ENCODE data around the gene TUBAL3.

The TUBAL3 gene

GRCh38 chr10:5390607-5391205 is 13.9 kb downstream of the TUBAL3 start:
- Histone ChIP-seq H2BK120ac (ENCODE audit: insufficient read depth, low read length, poor library complexity) (no peak overlapping the region), H3K14ac (ENCODE audit: low read length) (no peak overlapping the region), H3K23ac (ENCODE audit: low read length) (no peak overlapping the region), H4K8ac (ENCODE audit: low read depth, low read length) (no peak overlapping the region), H2BK5ac (ENCODE audit: low read depth, low read length, poor library complexity) (no peak overlapping the region), H3K18ac (ENCODE audit: low read length) (no peak overlapping the region), H4K91ac (ENCODE audit: low read depth, low read length) (no peak overlapping the region), H3K79me1 (ENCODE audit: low read length) (no peaks in the 10 kb centered on the region), H4K12ac (ENCODE audit: low read depth, low read length) (no peak overlapping the region), H3K4me3 (ENCODE audit: low read depth, low read length) (no peak overlapping the region), H2AFZ (ENCODE audit: insufficient read depth, low read length, poor library complexity) (no peak overlapping the region), H3K4me2 (ENCODE audit: low read length) (no peak overlapping the region), H3K4ac (ENCODE audit: low read depth, low read length) (no peak overlapping the region), H2BK12ac (ENCODE audit: low read length) (no peak overlapping the region), H3K36me3 (ENCODE audit: control insufficient read depth in 1 of 2, insufficient read depth in 2 of 2, low read length in 2 of 2) (peaks cover 0 to 2% of the 10 kb centered on the region in 2 experiments), H3K79me2 (ENCODE audit: control insufficient read depth, insufficient read depth, low read length, poor library complexity) (no peaks in the 10 kb centered on the region), H2AK5ac (ENCODE audit: low read length) (no peak overlapping the region), H3K27ac (ENCODE audit: low read depth, low read length) (no peak overlapping the region), H3K9me3 (ENCODE audit: insufficient read depth, low read depth, low read length) (peaks cover 13% of the 10 kb centered on the region), H3K27me3 (ENCODE audit: insufficient read depth, low read length) (no peaks in the 10 kb centered on the region), H3K4me1 (ENCODE audit: control insufficient read depth in 1 of 2, insufficient read depth in 2 of 2, low read length in 2 of 2) (no peaks in the 10 kb centered on the region), H3K9ac (ENCODE audit: low read length) (no peak overlapping the region)
- no peak for DNase-seq
- WGBS (ENCODE audit: extremely low coverage, insufficient coverage, insufficient read length): no CpG with 5 or more reads among the region's 1 CpG

- H4K12ac ChIP-seq (ENCODE audit: low read depth, low read length): no peak overlapping the region
- no peak overlapping the region for H2AK5ac ChIP-seq (ENCODE audit: low read length)
- H3K9ac ChIP-seq (ENCODE audit: low read length): no peak overlapping the region
- no CpG with 5 or more reads among the region's 5 CpGs for WGBS (ENCODE audit: extremely low coverage, insufficient coverage, insufficient read length)
- no peak overlapping the region for H3K18ac ChIP-seq (ENCODE audit: low read length)
- H3K9me3 ChIP-seq (ENCODE audit: insufficient read depth, low read depth, low read length): peaks cover 4% of the 10 kb centered on the region
- no peaks in the 10 kb centered on the region for H3K4me1 ChIP-seq (ENCODE audit: control insufficient read depth in 1 of 2, insufficient read depth in 2 of 2, low read length in 2 of 2)
- H4K91ac ChIP-seq (ENCODE audit: low read depth, low read length): no peak overlapping the region
- no peak overlapping the region for H3K4ac ChIP-seq (ENCODE audit: low read depth, low read length)
- H3K4me2 ChIP-seq (ENCODE audit: low read length): no peak overlapping the region
- H2BK5ac ChIP-seq (ENCODE audit: low read depth, low read length, poor library complexity): no peak overlapping the region
- no peak overlapping the region for H2BK120ac ChIP-seq (ENCODE audit: insufficient read depth, low read length, poor library complexity)
- no peak overlapping the region for H2AFZ ChIP-seq (ENCODE audit: insufficient read depth, low read length, poor library complexity)
- no peaks in the 10 kb centered on the region for H3K27me3 ChIP-seq (ENCODE audit: insufficient read depth, low read length)
- H3K23ac ChIP-seq (ENCODE audit: low read length): no peak overlapping the region
- no peak overlapping the region for H2BK12ac ChIP-seq (ENCODE audit: low read length)
- H3K4me3 ChIP-seq (ENCODE audit: low read depth, low read length): no peak overlapping the region
- no peaks in the 10 kb centered on the region for H3K79me1 ChIP-seq (ENCODE audit: low read length)
- no peak overlapping the region for H3K27ac ChIP-seq (ENCODE audit: low read depth, low read length)
- no peak overlapping the region for H4K8ac ChIP-seq (ENCODE audit: low read depth, low read length)
- no peaks in the 10 kb centered on the region for H3K36me3 ChIP-seq (ENCODE audit: control insufficient read depth in 1 of 2, insufficient read depth in 2 of 2, low read length in 2 of 2)
- no peaks in the 10 kb centered on the region for H3K79me2 ChIP-seq (ENCODE audit: control insufficient read depth, insufficient read depth, low read length, poor library complexity)
- no peak overlapping the region for H3K14ac ChIP-seq (ENCODE audit: low read length)
- DNase-seq: no peak
These were observed 17.5 kb downstream of the TUBAL3 start for GRCh38 chr10:5387169-5387568.

GRCh38 chr10:5385224-5385623 is 19.4 kb downstream of the TUBAL3 start:
- DNase-seq: peak in 1 of 2 donors; percentile 21
- Histone ChIP-seq H4K8ac (ENCODE audit: low read depth, low read length) (no peak overlapping the region), H4K91ac (ENCODE audit: low read depth, low read length) (no peak overlapping the region), H3K4me2 (ENCODE audit: low read length) (no peak overlapping the region), H2AFZ (ENCODE audit: insufficient read depth, low read length, poor library complexity) (no peak overlapping the region), H2BK120ac (ENCODE audit: insufficient read depth, low read length, poor library complexity) (no peak overlapping the region), H3K9me3 (ENCODE audit: insufficient read depth, low read depth, low read length) (peaks cover 12% of the 10 kb centered on the region), H3K4ac (ENCODE audit: low read depth, low read length) (no peak overlapping the region), H3K27me3 (ENCODE audit: insufficient read depth, low read length) (no peaks in the 10 kb centered on the region), H3K4me1 (ENCODE audit: control insufficient read depth in 1 of 2, insufficient read depth in 2 of 2, low read length in 2 of 2) (no peaks in the 10 kb centered on the region), H3K79me1 (ENCODE audit: low read length) (no peaks in the 10 kb centered on the region), H3K9ac (ENCODE audit: low read length) (no peak overlapping the region), H3K18ac (ENCODE audit: low read length) (no peak overlapping the region), H2AK5ac (ENCODE audit: low read length) (no peak overlapping the region), H3K36me3 (ENCODE audit: control insufficient read depth in 1 of 2, insufficient read depth in 2 of 2, low read length in 2 of 2) (no peaks in the 10 kb centered on the region), H2BK5ac (ENCODE audit: low read depth, low read length, poor library complexity) (no peak overlapping the region), H3K23ac (ENCODE audit: low read length) (no peak overlapping the region), H3K27ac (ENCODE audit: low read depth, low read length) (no peak overlapping the region), H4K12ac (ENCODE audit: low read depth, low read length) (no peak overlapping the region), H3K79me2 (ENCODE audit: control insufficient read depth, insufficient read depth, low read length, poor library complexity) (no peaks in the 10 kb centered on the region), H2BK12ac (ENCODE audit: low read length) (no peak overlapping the region), H3K14ac (ENCODE audit: low read length) (no peak overlapping the region), H3K4me3 (ENCODE audit: low read depth, low read length) (no peak overlapping the region)
- no CpG with 5 or more reads among the region's 2 CpGs for WGBS (ENCODE audit: extremely low coverage, insufficient coverage, insufficient read length)

- Histone ChIP-seq H3K79me2 (ENCODE audit: control insufficient read depth, insufficient read depth, low read length, poor library complexity) (no peaks in the 10 kb centered on the region), H2BK12ac (ENCODE audit: low read length) (no peak overlapping the region), H3K4me1 (ENCODE audit: control insufficient read depth in 1 of 2, insufficient read depth in 2 of 2, low read length in 2 of 2) (no peaks in the 10 kb centered on the region), H4K91ac (ENCODE audit: low read depth, low read length) (no peak overlapping the region), H3K79me1 (ENCODE audit: low read length) (no peaks in the 10 kb centered on the region), H3K4me3 (ENCODE audit: low read depth, low read length) (peak overlapping the region; percentile 37), H3K9ac (ENCODE audit: low read length) (no peak overlapping the region), H4K12ac (ENCODE audit: low read depth, low read length) (no peak overlapping the region), H2AFZ (ENCODE audit: insufficient read depth, low read length, poor library complexity) (no peak overlapping the region), H2AK5ac (ENCODE audit: low read length) (no peak overlapping the region), H3K14ac (ENCODE audit: low read length) (no peak overlapping the region), H4K8ac (ENCODE audit: low read depth, low read length) (no peak overlapping the region), H2BK120ac (ENCODE audit: insufficient read depth, low read length, poor library complexity) (no peak overlapping the region), H3K4me2 (ENCODE audit: low read length) (no peak overlapping the region), H3K18ac (ENCODE audit: low read length) (no peak overlapping the region), H3K27me3 (ENCODE audit: insufficient read depth, low read length) (no peaks in the 10 kb centered on the region), H3K27ac (ENCODE audit: low read depth, low read length) (no peak overlapping the region), H3K4ac (ENCODE audit: low read depth, low read length) (no peak overlapping the region), H3K36me3 (ENCODE audit: control insufficient read depth in 1 of 2, insufficient read depth in 2 of 2, low read length in 2 of 2) (no peaks in the 10 kb centered on the region), H2BK5ac (ENCODE audit: low read depth, low read length, poor library complexity) (no peak overlapping the region), H3K23ac (ENCODE audit: low read length) (no peak overlapping the region), H3K9me3 (ENCODE audit: insufficient read depth, low read depth, low read length) (peaks cover 10% of the 10 kb centered on the region)
- WGBS (ENCODE audit: extremely low coverage, insufficient coverage, insufficient read length): 100% methylated on average over 1 of the region's 2 CpGs
- no peak for DNase-seq
These were observed 23.4 kb downstream of the TUBAL3 start for GRCh38 chr10:5381187-5381586.

Measured in trophoblast cell (in vitro differentiated cells and primary cell).